Measurements from ENCODE around the gene GNAQ. TPM values are rescaled to one million over a fixed set of nuclear protein-coding genes. Genes with fewer than 3 reads are reported as not detected.

The GNAQ gene
- polyA plus RNA-seq, 1 experiment = 21.4 TPM

DNA sequence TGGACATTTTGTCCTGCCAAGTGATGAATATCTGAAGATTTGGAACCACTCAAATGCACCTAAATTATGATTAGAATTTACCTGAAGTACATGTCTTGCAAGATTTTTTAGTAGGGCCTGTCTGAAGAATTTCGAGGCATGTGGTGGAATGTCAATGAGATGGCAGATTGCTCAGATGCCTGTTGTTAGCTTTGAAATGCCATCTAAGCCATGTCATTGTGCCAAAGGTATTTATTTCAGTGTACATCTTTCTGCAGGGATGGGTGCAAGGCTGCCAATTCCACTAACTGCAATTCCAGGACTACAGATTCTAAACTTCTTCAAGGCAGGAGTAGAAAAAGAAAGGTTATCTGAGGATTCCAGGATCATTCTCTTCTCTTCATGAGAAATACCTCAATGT is 9.1 kb upstream of the GNAQ start:
- no peak for DNase-seq (ENCODE audit: low read depth)
- Histone ChIP-seq H3K4me3 (ENCODE audit: low read depth, low read length) (no peak overlapping the region), H3K27me3 (ENCODE audit: control insufficient read depth, insufficient read depth, low read length) (peaks cover 4% of the 10 kb centered on the region), H3K36me3 (ENCODE audit: control insufficient read depth, insufficient read depth, low read length) (no peaks in the 10 kb centered on the region)
- CTCF ChIA-PET = no interaction called here
- POLR2A ChIA-PET = no interaction called here
- TF ChIP-seq, protein P1, sequence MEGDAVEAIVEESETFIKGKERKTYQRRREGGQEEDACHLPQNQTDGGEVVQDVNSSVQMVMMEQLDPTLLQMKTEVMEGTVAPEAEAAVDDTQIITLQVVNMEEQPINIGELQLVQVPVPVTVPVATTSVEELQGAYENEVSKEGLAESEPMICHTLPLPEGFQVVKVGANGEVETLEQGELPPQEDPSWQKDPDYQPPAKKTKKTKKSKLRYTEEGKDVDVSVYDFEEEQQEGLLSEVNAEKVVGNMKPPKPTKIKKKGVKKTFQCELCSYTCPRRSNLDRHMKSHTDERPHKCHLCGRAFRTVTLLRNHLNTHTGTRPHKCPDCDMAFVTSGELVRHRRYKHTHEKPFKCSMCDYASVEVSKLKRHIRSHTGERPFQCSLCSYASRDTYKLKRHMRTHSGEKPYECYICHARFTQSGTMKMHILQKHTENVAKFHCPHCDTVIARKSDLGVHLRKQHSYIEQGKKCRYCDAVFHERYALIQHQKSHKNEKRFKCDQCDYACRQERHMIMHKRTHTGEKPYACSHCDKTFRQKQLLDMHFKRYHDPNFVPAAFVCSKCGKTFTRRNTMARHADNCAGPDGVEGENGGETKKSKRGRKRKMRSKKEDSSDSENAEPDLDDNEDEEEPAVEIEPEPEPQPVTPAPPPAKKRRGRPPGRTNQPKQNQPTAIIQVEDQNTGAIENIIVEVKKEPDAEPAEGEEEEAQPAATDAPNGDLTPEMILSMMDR (IDR thresholded peaks at IDR 0.05; ENCODE audit: insufficient read depth, low read depth, low read length) = no peak

DNA sequence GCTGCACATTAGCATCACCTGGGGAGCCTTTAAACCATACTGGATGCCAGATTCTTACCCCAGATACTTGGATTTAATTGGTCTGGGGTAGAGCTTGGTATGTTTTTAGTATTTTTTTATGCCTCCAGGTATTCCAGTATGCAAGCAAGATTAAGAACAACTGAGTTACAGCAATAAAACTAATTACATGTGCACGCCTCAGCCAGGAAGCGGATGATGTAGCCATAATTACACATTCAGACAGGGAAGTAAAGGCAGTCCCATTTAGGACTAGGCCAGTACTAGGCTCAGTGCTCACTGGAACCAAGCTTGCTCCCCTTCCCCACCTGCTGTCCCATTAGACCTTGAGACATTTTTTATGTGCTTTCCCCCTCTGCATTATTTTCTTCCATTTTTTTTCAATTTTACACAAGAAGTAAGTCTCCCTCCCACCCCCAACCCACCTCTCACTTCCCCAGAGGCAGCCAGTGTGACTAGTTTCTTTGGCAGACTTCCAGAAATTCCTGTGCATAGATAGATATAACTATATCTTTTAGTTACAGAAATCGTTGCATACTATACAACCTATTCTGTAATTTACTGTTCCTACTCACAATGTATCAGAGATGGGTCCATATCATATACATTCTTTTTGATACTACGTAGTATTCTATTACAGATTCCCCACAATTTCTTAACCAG is 7.1 kb upstream of the GNAQ start:
- Histone ChIP-seq H3K4me3 (ENCODE audit: low read depth, low read length) (no peak overlapping the region), H3K27me3 (ENCODE audit: control insufficient read depth, insufficient read depth, low read length) (peaks cover 2% of the 10 kb centered on the region; the same call in 1 of the 2 replicates), H3K36me3 (ENCODE audit: control insufficient read depth, insufficient read depth, low read length) (no peaks in the 10 kb centered on the region)
- ChIA-PET CTCF (no interaction called here), POLR2A (no interaction called here)
- DNase-seq (ENCODE audit: low read depth) = no peak
- TF ChIP-seq, protein P1 (IDR thresholded peaks at IDR 0.05; ENCODE audit: insufficient read depth, low read depth, low read length) = no peak

DNA sequence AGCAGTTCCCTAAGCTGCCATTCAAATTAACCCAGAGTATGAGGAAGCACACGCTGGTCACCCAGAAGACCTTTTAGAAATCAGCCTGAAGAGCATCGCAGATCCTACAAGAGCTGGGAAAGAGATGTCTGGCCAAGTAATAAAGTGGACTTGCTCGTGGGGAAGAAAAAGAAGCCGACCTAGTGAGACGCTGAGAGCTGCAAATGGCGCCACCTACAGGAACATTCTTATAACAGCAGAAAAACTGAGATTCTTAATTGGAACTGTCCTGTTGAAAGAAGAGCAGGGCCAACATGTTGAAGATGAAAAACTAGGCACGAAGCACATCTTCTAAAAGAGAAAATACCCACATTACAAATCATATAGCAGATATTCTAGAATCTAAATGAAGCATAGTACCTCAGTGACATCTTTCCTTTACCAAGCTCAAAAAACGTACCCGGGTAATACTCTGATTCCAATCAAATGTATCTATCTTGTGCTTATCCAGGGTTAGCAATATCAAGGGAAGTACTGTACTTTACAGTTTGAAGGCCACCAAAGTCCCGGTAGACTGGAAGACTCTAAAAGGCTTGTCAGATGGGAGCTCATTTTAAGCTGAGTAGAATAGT is 3.9 kb upstream of the GNAQ start:
- Histone ChIP-seq H3K27me3 (ENCODE audit: control insufficient read depth, insufficient read depth, low read length) (no peaks in the 10 kb centered on the region), H3K4me3 (ENCODE audit: low read depth, low read length) (no peak overlapping the region), H3K36me3 (ENCODE audit: control insufficient read depth, insufficient read depth, low read length) (no peaks in the 10 kb centered on the region)
- POLR2A ChIA-PET = no interaction called here
- CTCF ChIA-PET = interaction anchor here (0.6 to 4.2 kb wide), 50 partner anchors 10 to 868 kb away, joined by 3 to 70 read pairs (median 3); no protein-coding TSS in a partner anchor
- TF ChIP-seq, protein P1 (IDR thresholded peaks at IDR 0.05; ENCODE audit: insufficient read depth, low read depth, low read length) = peak; percentile 84
- DNase-seq (ENCODE audit: low read depth) = peak; percentile 44

DNA sequence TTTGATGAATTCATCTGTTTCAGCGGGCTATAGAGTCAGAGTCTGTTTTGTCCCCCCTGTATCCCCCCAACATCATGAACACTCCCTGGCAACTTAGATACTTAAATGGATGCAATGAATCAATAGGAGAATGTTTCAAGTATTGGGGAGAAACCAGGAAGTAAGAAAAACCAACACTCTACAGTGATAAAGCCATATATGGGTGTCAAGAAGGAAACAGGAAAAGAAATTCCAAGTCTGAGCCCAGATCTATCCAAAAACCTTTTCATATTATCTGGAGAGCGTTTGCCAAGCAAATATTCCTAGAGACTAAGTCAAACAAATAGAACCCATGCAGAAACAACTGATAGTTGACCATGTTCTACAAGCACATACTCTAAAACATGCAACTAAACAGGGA is 2.3 kb upstream of the GNAQ start:
- Histone ChIP-seq H3K36me3 (ENCODE audit: control insufficient read depth, insufficient read depth, low read length) (no peaks in the 10 kb centered on the region), H3K4me3 (ENCODE audit: low read depth, low read length) (no peak overlapping the region), H3K27me3 (ENCODE audit: control insufficient read depth, insufficient read depth, low read length) (no peaks in the 10 kb centered on the region)
- ChIA-PET POLR2A (no interaction called here), CTCF (interaction anchor here (1.0 to 4.2 kb wide), 7 partner anchors 11 to 600 kb away, joined by 3 to 70 read pairs (median 6); no protein-coding TSS in a partner anchor)
- TF ChIP-seq, protein P1 (IDR thresholded peaks at IDR 0.05; ENCODE audit: insufficient read depth, low read depth, low read length) = no peak
- DNase-seq (ENCODE audit: low read depth) = no peak

DNA sequence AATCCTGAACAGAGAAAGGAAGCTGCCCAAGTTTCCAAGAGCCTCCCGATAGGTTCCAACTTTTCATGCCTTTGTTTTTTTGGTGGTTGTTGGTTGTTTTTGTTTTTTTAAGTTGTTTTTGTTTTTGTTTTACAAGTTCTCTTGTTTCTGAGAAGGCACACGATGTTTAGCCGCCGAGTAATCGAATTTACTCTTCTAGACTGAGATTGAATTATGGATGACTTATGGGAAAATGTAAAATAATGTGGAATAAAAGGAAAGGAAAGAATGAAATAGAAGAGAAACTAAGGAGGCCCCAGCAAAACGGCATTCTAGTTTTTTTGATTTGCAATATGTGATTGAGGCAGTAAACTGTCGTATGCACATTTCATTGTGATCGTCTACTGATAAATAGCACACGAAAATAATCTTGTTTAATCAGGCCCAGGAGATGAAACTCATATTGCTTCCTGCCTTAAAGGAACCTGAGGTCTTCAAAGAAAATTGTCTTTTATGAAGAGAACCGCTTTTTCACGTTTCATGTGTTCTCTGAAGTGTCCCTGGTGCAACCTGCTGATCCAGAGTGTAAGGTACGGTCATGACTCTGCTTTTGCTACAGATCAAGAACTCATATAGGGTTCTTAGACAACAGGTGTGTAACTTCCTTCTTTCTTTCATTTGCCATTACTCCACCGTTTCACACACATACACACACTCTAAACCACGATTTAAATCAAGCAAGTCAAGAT is 1.3 kb upstream of the GNAQ start:
- no peaks in the 10 kb centered on the region for H3K27me3 ChIP-seq (ENCODE audit: control insufficient read depth, insufficient read depth, low read length)
- no peak for DNase-seq (ENCODE audit: low read depth)
- peak overlapping the region; percentile 68 for H3K4me3 ChIP-seq (ENCODE audit: low read depth, low read length)
- ChIA-PET POLR2A (interaction anchor here (1.0 kb wide), 1 partner anchor 56 kb away, joined by 4 read pairs; no protein-coding TSS in a partner anchor), CTCF (interaction anchor here (0.6 to 4.2 kb wide), 5 partner anchors 12 to 545 kb away, joined by 3 to 70 read pairs (median 3); no protein-coding TSS in a partner anchor)
- TF ChIP-seq, protein P1 (IDR thresholded peaks at IDR 0.05; ENCODE audit: insufficient read depth, low read depth, low read length) = no peak
- no peaks in the 10 kb centered on the region for H3K36me3 ChIP-seq (ENCODE audit: control insufficient read depth, insufficient read depth, low read length)

Data from BJ (cell line).